ENCODE data around the gene PNCK. TPM values are rescaled to one million over a fixed set of nuclear protein-coding genes. Genes with fewer than 3 reads are reported as not detected.

The PNCK gene
- total and polyA plus RNA-seq, 2 of the 13 experiments (the other 11 are each of a cell fraction or from before 2014, with no cell fraction given), result 33.1 TPM; not detected in 1

- TF ChIP-seq, protein P1, sequence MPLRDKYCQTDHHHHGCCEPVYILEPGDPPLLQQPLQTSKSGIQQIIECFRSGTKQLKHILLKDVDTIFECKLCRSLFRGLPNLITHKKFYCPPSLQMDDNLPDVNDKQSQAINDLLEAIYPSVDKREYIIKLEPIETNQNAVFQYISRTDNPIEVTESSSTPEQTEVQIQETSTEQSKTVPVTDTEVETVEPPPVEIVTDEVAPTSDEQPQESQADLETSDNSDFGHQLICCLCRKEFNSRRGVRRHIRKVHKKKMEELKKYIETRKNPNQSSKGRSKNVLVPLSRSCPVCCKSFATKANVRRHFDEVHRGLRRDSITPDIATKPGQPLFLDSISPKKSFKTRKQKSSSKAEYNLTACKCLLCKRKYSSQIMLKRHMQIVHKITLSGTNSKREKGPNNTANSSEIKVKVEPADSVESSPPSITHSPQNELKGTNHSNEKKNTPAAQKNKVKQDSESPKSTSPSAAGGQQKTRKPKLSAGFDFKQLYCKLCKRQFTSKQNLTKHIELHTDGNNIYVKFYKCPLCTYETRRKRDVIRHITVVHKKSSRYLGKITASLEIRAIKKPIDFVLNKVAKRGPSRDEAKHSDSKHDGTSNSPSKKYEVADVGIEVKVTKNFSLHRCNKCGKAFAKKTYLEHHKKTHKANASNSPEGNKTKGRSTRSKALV (CRISPR knock-in tag; IDR thresholded peaks at IDR 0.05), result no peak
- TF ChIP-seq ZNF644 (CRISPR knock-in tag; IDR thresholded peaks at IDR 0.05; ENCODE audit: low read depth) (no peak), ASH2L (IDR thresholded peaks at IDR 0.05; ENCODE audit: insufficient read length, low read depth, low read length) (no peak), BCL6 (CRISPR knock-in tag; IDR thresholded peaks at IDR 0.05) (peak; percentile 90), NONO (IDR thresholded peaks at IDR 0.05) (no peak), NONO (CRISPR knock-in tag; conservative IDR thresholded peaks at IDR 0.05) (peak; percentile 37; the same call in 1 of the 2 replicates), FOXM1 (CRISPR knock-in tag; IDR thresholded peaks at IDR 0.05) (no peak), RFX3 (CRISPR knock-in tag; IDR thresholded peaks at IDR 0.05) (no peak), ZNF709 (CRISPR knock-in tag; IDR thresholded peaks at IDR 0.05) (no peak; the same call in 1 of the 2 replicates), ZNF264 (CRISPR knock-in tag; IDR thresholded peaks at IDR 0.05) (0 out of 2 replicates have a peak, but pooled peaks have one; percentile 34), ZKSCAN5 (CRISPR knock-in tag; IDR thresholded peaks at IDR 0.05) (no peak), GPN1 (CRISPR knock-in tag; IDR thresholded peaks at IDR 0.05; ENCODE audit: borderline replicate concordance) (no peak), MEIS2 (CRISPR knock-in tag; IDR thresholded peaks at IDR 0.05) (peak; percentile 32; the same call in 1 of the 2 replicates), MED13 (CRISPR knock-in tag; IDR thresholded peaks at IDR 0.05) (peak; percentile 94), ZNF841 (CRISPR knock-in tag; IDR thresholded peaks at IDR 0.05; ENCODE audit: borderline replicate concordance) (0 out of 2 replicates have a peak, but pooled peaks have one; percentile 16), FOXK1 (CRISPR knock-in tag; IDR thresholded peaks at IDR 0.05; ENCODE audit: borderline replicate concordance, low read depth) (no peak), RELA (CRISPR knock-in tag; IDR thresholded peaks at IDR 0.05) (no peak), ZNF282 (IDR thresholded peaks at IDR 0.05; ENCODE audit: partially characterized antibody) (no peak), ZNF790 (CRISPR knock-in tag; IDR thresholded peaks at IDR 0.05; ENCODE audit: borderline replicate concordance) (no peak), BATF2 (CRISPR knock-in tag; IDR thresholded peaks at IDR 0.05) (no peak), TSC22D2 (CRISPR knock-in tag; IDR thresholded peaks at IDR 0.05; ENCODE audit: borderline replicate concordance) (no peak), SRSF1 (optimal IDR thresholded peaks at IDR 0.05; ENCODE audit: low read depth, low read length) (no peak)
- TF ChIP-seq, protein P2, sequence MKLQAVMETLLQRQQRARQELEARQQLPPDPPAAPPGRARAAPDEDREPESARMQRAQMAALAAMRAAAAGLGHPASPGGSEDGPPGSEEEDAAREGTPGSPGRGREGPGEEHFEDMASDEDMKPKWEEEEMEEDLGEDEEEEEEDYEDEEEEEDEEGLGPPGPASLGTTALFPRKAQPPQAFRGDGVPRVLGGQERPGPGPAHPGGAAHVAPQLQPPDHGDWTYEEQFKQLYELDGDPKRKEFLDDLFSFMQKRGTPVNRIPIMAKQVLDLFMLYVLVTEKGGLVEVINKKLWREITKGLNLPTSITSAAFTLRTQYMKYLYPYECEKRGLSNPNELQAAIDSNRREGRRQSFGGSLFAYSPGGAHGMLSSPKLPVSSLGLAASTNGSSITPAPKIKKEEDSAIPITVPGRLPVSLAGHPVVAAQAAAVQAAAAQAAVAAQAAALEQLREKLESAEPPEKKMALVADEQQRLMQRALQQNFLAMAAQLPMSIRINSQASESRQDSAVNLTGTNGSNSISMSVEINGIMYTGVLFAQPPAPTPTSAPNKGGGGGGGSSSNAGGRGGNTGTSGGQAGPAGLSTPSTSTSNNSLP (IDR thresholded peaks at IDR 0.05; ENCODE audit: low read depth, low read length), result no peak
Measured at GRCh38 chrX:153646620-153647373, 26.8 kb downstream of the PNCK start, which contains the start of gene DUSP9 (continued).

All from HepG2 (cell line).